GM20431 (cell line): Measurements from ENCODE around the gene HARS1.
"Not testable (repeated sequence)": the region's sequence is repeated elsewhere in the genome, so short reads cannot be mapped to it uniquely, and the experiment has no call there.

Source experiments
- in situ Hi-C: fragments of 300-500 bp; cut with MseI, MboI; formaldehyde crosslinking; loops from one replicate; pipeline ENCODE4 v1.15.0; 2020; ENCODE audit warnings: low sequenced_read_pairs; ENCODE audit not compliant: unreplicated experiment

HARS1 gene

GRCh38 chr5:140690376-140690932 is 716 bp downstream of the HARS1 start:
- in situ Hi-C loops: no loop called here

- in situ Hi-C loops: no loop called here
Measured at GRCh38 chr5:140678993-140679392, 12.2 kb downstream of the HARS1 start.

GRCh38 chr5:140677947-140678346 is 13.2 kb downstream of the HARS1 start:
- in situ Hi-C loops: no loop called here

GRCh38 chr5:140674629-140675028 is 16.5 kb downstream of the HARS1 start:
- in situ Hi-C loops: no loop called here

- in situ Hi-C loops: no loop called here
Measured at GRCh38 chr5:140674211-140674610, 17.0 kb downstream of the HARS1 start.

GRCh38 chr5:140673187-140673976 is 17.8 kb downstream of the HARS1 start, which contains the start of gene DND1:
TSS of gene DND1 (minus strand) at chr5:140673576. CDS start at chr5:140673542, 34 bp downstream.
- in situ Hi-C loops: no loop called here

GRCh38 chr5:140672455-140673186 is 18.5 kb downstream of the HARS1 start:
- in situ Hi-C loops: no loop called here

- in situ Hi-C loops: no loop called here
Measured at GRCh38 chr5:140671472-140672125, 19.6 kb downstream of the HARS1 start.

- in situ Hi-C loops: not testable (repeated sequence)
Measured at GRCh38 chr5:140671035-140671434, 20.1 kb downstream of the HARS1 start.

- in situ Hi-C loops: no loop called here
Measured at GRCh38 chr5:140664359-140665119, 26.6 kb downstream of the HARS1 start, which contains the start of gene WDR55. TSS of gene WDR55 (plus strand) at chr5:140664904. CDS start at chr5:140664913, 9 bp downstream.

GRCh38 chr5:140664030-140664358 is 27.2 kb downstream of the HARS1 start:
- in situ Hi-C loops: no loop called here

GRCh38 chr5:140660371-140660770 is 30.8 kb downstream of the HARS1 start:
- in situ Hi-C loops: not testable (repeated sequence)

GRCh38 chr5:140658870-140659269 is 32.3 kb downstream of the HARS1 start:
- in situ Hi-C loops: no loop called here

- in situ Hi-C loops: loop anchor here (25.0 kb wide), 1 partner anchor 285 kb away; the partner anchor contains the start of gene SLC4A9
Measured at GRCh38 chr5:140647042-140647419, 44.1 kb downstream of the HARS1 start.

GRCh38 chr5:140642718-140643117 is 48.5 kb downstream of the HARS1 start:
- in situ Hi-C loops: loop anchor here (25.0 kb wide), 1 partner anchor 280 kb away; the partner anchor contains the start of gene SLC4A9

- in situ Hi-C loops: loop anchor here (25.0 kb wide), 1 partner anchor 279 kb away; the partner anchor contains the start of gene SLC4A9
Measured at GRCh38 chr5:140641716-140642115, 49.5 kb downstream of the HARS1 start.

- in situ Hi-C loops: loop anchor here (25.0 kb wide), 1 partner anchor 277 kb away; the partner anchor contains the start of gene SLC4A9
Measured at GRCh38 chr5:140639148-140639981, 51.8 kb downstream of the HARS1 start, which contains the start of gene TMCO6. TSS of gene TMCO6 (plus strand) at chr5:140639451. CDS start at chr5:140639528, 77 bp downstream.

- in situ Hi-C loops: loop anchor here (25.0 kb wide), 1 partner anchor 277 kb away; the partner anchor contains the start of gene SLC4A9
Measured at GRCh38 chr5:140638898-140639147, 52.3 kb downstream of the HARS1 start.
